SK-N-SH (cell line): Measurements from ENCODE around the gene STK17B. TPM values are rescaled to one million over a fixed set of nuclear protein-coding genes. Genes with fewer than 3 reads are reported as not detected.
A peak's percentile ranks its signal among the peaks of the same experiment; 100 is the strongest.

Experiments used
- CTCF ChIA-PET: fragments of 300-600, 350-600 bp; formaldehyde crosslinking; extraction: SDS; loops from one replicate; lab custom pipeline; 2021; lab: Yijun Ruan, JAX
- POLR2A ChIA-PET: fragments of 350-600 bp; sonication (Branson Sonifier 250); formaldehyde crosslinking; extraction: SDS; loops from one replicate; lab custom pipeline; 2020; ENCODE audit warnings: antibody characterized with exemption, inconsistent platforms; lab: Yijun Ruan, JAX
- DNase-seq: peaks from one replicate; pipeline ENCODE4 v3.0.0; 2012
- H2AFZ ChIP-seq: fragments of 200-600 bp; sonication (generic); 2 replicates; pipeline ENCODE4 v1.8.1; 2016; ENCODE audit warnings: antibody characterized with exemption, mild to moderate bottlenecking, low read depth
- H3F3A ChIP-seq: fragments of 200-600 bp; sonication (generic); replicated peaks from 2 replicates; pipeline ENCODE3; 2016; ENCODE audit warnings: antibody characterized with exemption, mild to moderate bottlenecking; ENCODE audit not compliant: insufficient read depth
- H3K27ac ChIP-seq, 2 experiments: fragments of 200-500 bp in 1 of 2; fragments of 200-600 bp in 1 of 2; sonication (Bioruptor generic) in 1 of 2; sonication (generic), shearing (Covaris generic) in 1 of 2; 2 replicates each; pipeline versions ENCODE4 v1.5.1 to v1.6.1; 2014 to 2016; ENCODE audit warnings: low read depth in 2 of 2, inconsistent platforms in 1 of 2, low read length in 1 of 2, mild to moderate bottlenecking in 1 of 2, mixed read lengths in 1 of 2
- H3K27me3 ChIP-seq: fragments of 200-600 bp; sonication (generic), shearing (Covaris generic); 2 replicates; pipeline ENCODE4 v1.6.1; 2016; ENCODE audit warnings: mixed run types; ENCODE audit not compliant: insufficient read depth
- H3K36me3 ChIP-seq, 2 experiments: fragments of 200-500 bp in 1 of 2; fragments of 200-600 bp in 1 of 2; sonication (Bioruptor generic) in 1 of 2; sonication (generic) in 1 of 2; replicated peaks in 1 of 2; 2 replicates each; pipeline versions ENCODE3 to v1.5.1; 2014 to 2016; ENCODE audit warnings: low read length in 1 of 2, mild to moderate bottlenecking in 1 of 2; ENCODE audit not compliant: insufficient read depth in 2 of 2, control insufficient read depth in 1 of 2
- H3K4me1 ChIP-seq, 2 experiments: fragments of 200-500 bp in 1 of 2; fragments of 200-600 bp in 1 of 2; sonication (Bioruptor generic) in 1 of 2; sonication (generic), shearing (Covaris generic) in 1 of 2; 2 replicates each; pipeline versions ENCODE4 v1.5.1 to v1.6.1; 2014 to 2016; ENCODE audit warnings: low read depth in 1 of 2, low read length in 1 of 2, mixed run types in 1 of 2; ENCODE audit not compliant: insufficient read depth in 2 of 2, control insufficient read depth in 1 of 2
- H3K4me2 ChIP-seq: fragments of 200-600 bp; sonication (generic), shearing (Covaris generic); 2 replicates; pipeline ENCODE4 v1.6.1; 2017; ENCODE audit warnings: mixed run types
- H3K4me3 ChIP-seq, 2 experiments: fragments of 200-500 bp in 1 of 2; fragments of 200-600 bp in 1 of 2; sonication (Bioruptor generic) in 1 of 2; sonication (generic), shearing (Covaris generic) in 1 of 2; 2 replicates each; pipeline versions ENCODE4 v1.5.1 to v1.8.1; 2014 to 2016; ENCODE audit warnings: low read depth in 2 of 2, inconsistent platforms in 1 of 2, low read length in 1 of 2, mild to moderate bottlenecking in 1 of 2, mixed read lengths in 1 of 2, moderate library complexity in 1 of 2
- H3K79me2 ChIP-seq: fragments of 200-600 bp; sonication (generic); 2 replicates; pipeline ENCODE4 v1.8.1; 2017; ENCODE audit warnings: mild to moderate bottlenecking; ENCODE audit not compliant: insufficient read depth
- H3K9ac ChIP-seq: fragments of 200-600 bp; sonication (generic); 2 replicates; pipeline ENCODE4 v1.6.1; 2017; ENCODE audit warnings: mixed run types
- H3K9me2 ChIP-seq: fragments of 200-600 bp; sonication (generic); 2 replicates; pipeline ENCODE4 v1.6.1; 2017; ENCODE audit warnings: mixed run types
- H3K9me3 ChIP-seq: fragments of 200-600 bp; sonication (generic); 2 replicates; pipeline ENCODE4 v1.6.1; 2017; ENCODE audit warnings: mixed run types, mild to moderate bottlenecking, moderate library complexity
- H4K20me1 ChIP-seq: fragments of 200-600 bp; sonication (generic); 2 replicates; pipeline ENCODE4 v1.6.1; 2017; ENCODE audit warnings: mild to moderate bottlenecking, mixed run types; ENCODE audit not compliant: insufficient read depth
- CHD2 ChIP-seq: fragments of 150-350 bp; IDR thresholded peaks from 2 replicates; pipeline ENCODE4 v1.6.1; 2018; ENCODE audit warnings: low read length; ENCODE audit not compliant: partially characterized antibody
- ELF1 ChIP-seq: IDR thresholded peaks from 2 replicates; pipeline ENCODE4 v1.4.0; 2012
- EZH2phosphoT487 ChIP-seq: fragments of 200-600 bp; sonication (generic); IDR thresholded peaks from 2 replicates; pipeline ENCODE4 v1.6.1; 2017; ENCODE audit warnings: low read depth, mixed run types, mild to moderate bottlenecking, antibody characterized with exemption, moderate library complexity, borderline replicate concordance
- FOXJ3 ChIP-seq: sonication (generic); formaldehyde crosslinking; IDR thresholded peaks from 2 replicates; pipeline ENCODE4 v1.5.1; 2020; ENCODE audit warnings: mild to moderate bottlenecking, missing genetic modification reagents
- GATA2 ChIP-seq: sonication (generic); formaldehyde crosslinking; IDR thresholded peaks from 2 replicates; pipeline ENCODE4 v1.5.0; 2020; ENCODE audit warnings: mild to moderate bottlenecking, missing genetic modification reagents
- JUND ChIP-seq: IDR thresholded peaks from 2 replicates; pipeline ENCODE4 v1.4.0; 2012
- MEF2A ChIP-seq: IDR thresholded peaks from 2 replicates; pipeline ENCODE4 v1.4.0; 2012; ENCODE audit warnings: low read depth, borderline replicate concordance
- MXI1 ChIP-seq: IDR thresholded peaks from 2 replicates; pipeline ENCODE4 v1.6.1; 2012; ENCODE audit warnings: mild to moderate bottlenecking, low read depth, low read length, improper control_type of control experiment
- NFIC ChIP-seq: IDR thresholded peaks from 2 replicates; pipeline ENCODE4 v1.4.0; 2012; ENCODE audit warnings: borderline replicate concordance
- NRF1 ChIP-seq: IDR thresholded peaks from 2 replicates; pipeline ENCODE4 v1.6.1; 2012; ENCODE audit warnings: low read depth, mild to moderate bottlenecking, low read length
- RCOR1 ChIP-seq: fragments of 150-350 bp; IDR thresholded peaks from 2 replicates; pipeline ENCODE4 v1.6.1; 2017; ENCODE audit warnings: antibody characterized with exemption, low read length
- RFX5 ChIP-seq: IDR thresholded peaks from 2 replicates; pipeline ENCODE4 v1.6.1; 2012; ENCODE audit warnings: mild to moderate bottlenecking, improper control_type of control experiment, low read length
- SMC3 ChIP-seq: IDR thresholded peaks from 2 replicates; pipeline ENCODE4 v1.6.1; 2012; ENCODE audit warnings: low read depth, low read length, improper control_type of control experiment
- YY1 ChIP-seq: IDR thresholded peaks from 2 replicates; pipeline ENCODE4 v1.4.0; 2012; ENCODE audit warnings: low read depth, mild to moderate bottlenecking
- WGBS: methylation state at CpG from one replicate; pipeline ENCODE4 v1.1.6; 2017; ENCODE audit warnings: low lambda C conversion rate; 5-methylcytosine and 5-hydroxymethylcytosine counted together
- polyA plus RNA-seq, 3 experiments: library from polyadenylated mRNA; depleted of rRNA; stranded (reverse); fragments of >200 nt; gene quantifications; 2 replicates each; pipeline ENCODE4 v1.2.3, GENCODE V29; 2012
- TF ChIP-seq, protein P1 (sequence below): IDR thresholded peaks from 2 replicates; pipeline ENCODE4; 2012
- TF ChIP-seq, protein P2 (sequence below): IDR thresholded peaks from 2 replicates; pipeline ENCODE4 v1.4.0; 2012; ENCODE audit warnings: low read depth, borderline replicate concordance
- TF ChIP-seq, protein P3 (sequence below): IDR thresholded peaks from 2 replicates; pipeline ENCODE4 v1.4.0; 2012; ENCODE audit warnings: low read depth, borderline replicate concordance
- TF ChIP-seq, protein P4 (sequence below): fragments of 200-600 bp; sonication (generic); IDR thresholded peaks from 2 replicates; pipeline ENCODE4 v1.6.1; 2017; ENCODE audit warnings: antibody characterized with exemption, mild to moderate bottlenecking, moderate library complexity
- TF ChIP-seq, protein P5 (sequence below): IDR thresholded peaks from 2 replicates; pipeline ENCODE4 v1.4.0; 2012; ENCODE audit warnings: low read depth
- TF ChIP-seq, protein P6 (sequence below): fragments of 150-350 bp; IDR thresholded peaks from 2 replicates; pipeline ENCODE4 v1.6.1; 2016; ENCODE audit warnings: mild to moderate bottlenecking, low read depth, low read length
- TF ChIP-seq, protein P7 (sequence below): fragments of 150-350 bp; IDR thresholded peaks from 2 replicates; pipeline ENCODE4 v1.6.1; 2017; ENCODE audit warnings: antibody characterized with exemption, low read length, low read depth, borderline replicate concordance

STK17B gene
- polyA plus RNA-seq, 1 of the 3 experiments (the other 2 are of a cell fraction): 5.1 TPM

DNA sequence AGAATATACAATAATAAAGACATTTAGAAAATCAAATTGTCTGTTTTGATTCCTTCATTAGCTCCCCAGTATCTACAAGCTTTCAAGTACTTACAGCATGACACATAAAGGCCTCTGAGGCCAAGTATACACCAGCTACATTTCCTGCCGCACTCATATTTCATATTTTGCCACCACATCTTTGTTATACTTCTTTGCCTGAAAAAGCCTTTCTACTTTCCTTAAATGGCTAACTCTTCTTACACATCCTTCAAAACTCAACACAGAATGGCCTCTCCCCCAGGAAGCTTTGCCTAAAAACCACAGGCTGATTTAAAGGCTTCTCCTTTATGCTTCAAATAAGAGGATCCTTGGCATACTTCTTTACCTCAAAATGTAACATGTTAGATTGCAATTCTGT is 4.5 kb downstream of the STK17B start (continued):
- TF ChIP-seq, protein P1, sequence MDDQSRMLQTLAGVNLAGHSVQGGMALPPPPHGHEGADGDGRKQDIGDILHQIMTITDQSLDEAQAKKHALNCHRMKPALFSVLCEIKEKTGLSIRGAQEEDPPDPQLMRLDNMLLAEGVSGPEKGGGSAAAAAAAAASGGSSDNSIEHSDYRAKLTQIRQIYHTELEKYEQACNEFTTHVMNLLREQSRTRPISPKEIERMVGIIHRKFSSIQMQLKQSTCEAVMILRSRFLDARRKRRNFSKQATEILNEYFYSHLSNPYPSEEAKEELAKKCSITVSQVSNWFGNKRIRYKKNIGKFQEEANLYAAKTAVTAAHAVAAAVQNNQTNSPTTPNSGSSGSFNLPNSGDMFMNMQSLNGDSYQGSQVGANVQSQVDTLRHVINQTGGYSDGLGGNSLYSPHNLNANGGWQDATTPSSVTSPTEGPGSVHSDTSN: peak; percentile 29; the same call in 1 of the 2 replicates
- TF ChIP-seq JUND: 0 out of 2 replicates have a peak, but pooled peaks have one; percentile 32
- TF ChIP-seq, protein P2, sequence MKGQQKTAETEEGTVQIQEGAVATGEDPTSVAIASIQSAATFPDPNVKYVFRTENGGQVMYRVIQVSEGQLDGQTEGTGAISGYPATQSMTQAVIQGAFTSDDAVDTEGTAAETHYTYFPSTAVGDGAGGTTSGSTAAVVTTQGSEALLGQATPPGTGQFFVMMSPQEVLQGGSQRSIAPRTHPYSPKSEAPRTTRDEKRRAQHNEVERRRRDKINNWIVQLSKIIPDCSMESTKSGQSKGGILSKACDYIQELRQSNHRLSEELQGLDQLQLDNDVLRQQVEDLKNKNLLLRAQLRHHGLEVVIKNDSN: no peak
- no peak for TF ChIP-seq GATA2 (CRISPR knock-in tag)
- TF ChIP-seq, protein P3, sequence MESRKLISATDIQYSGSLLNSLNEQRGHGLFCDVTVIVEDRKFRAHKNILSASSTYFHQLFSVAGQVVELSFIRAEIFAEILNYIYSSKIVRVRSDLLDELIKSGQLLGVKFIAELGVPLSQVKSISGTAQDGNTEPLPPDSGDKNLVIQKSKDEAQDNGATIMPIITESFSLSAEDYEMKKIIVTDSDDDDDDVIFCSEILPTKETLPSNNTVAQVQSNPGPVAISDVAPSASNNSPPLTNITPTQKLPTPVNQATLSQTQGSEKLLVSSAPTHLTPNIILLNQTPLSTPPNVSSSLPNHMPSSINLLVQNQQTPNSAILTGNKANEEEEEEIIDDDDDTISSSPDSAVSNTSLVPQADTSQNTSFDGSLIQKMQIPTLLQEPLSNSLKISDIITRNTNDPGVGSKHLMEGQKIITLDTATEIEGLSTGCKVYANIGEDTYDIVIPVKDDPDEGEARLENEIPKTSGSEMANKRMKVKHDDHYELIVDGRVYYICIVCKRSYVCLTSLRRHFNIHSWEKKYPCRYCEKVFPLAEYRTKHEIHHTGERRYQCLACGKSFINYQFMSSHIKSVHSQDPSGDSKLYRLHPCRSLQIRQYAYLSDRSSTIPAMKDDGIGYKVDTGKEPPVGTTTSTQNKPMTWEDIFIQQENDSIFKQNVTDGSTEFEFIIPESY: no peak
- TF ChIP-seq YY1: no peak; the same call in 1 of the 2 replicates
- TF ChIP-seq CHD2: no peak
- no peak for TF ChIP-seq RFX5
- TF ChIP-seq NRF1: no peak
- TF ChIP-seq, protein P4, sequence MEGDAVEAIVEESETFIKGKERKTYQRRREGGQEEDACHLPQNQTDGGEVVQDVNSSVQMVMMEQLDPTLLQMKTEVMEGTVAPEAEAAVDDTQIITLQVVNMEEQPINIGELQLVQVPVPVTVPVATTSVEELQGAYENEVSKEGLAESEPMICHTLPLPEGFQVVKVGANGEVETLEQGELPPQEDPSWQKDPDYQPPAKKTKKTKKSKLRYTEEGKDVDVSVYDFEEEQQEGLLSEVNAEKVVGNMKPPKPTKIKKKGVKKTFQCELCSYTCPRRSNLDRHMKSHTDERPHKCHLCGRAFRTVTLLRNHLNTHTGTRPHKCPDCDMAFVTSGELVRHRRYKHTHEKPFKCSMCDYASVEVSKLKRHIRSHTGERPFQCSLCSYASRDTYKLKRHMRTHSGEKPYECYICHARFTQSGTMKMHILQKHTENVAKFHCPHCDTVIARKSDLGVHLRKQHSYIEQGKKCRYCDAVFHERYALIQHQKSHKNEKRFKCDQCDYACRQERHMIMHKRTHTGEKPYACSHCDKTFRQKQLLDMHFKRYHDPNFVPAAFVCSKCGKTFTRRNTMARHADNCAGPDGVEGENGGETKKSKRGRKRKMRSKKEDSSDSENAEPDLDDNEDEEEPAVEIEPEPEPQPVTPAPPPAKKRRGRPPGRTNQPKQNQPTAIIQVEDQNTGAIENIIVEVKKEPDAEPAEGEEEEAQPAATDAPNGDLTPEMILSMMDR: no peak
- peak; percentile 48 for TF ChIP-seq NFIC
- no peak for TF ChIP-seq FOXJ3
- TF ChIP-seq RCOR1: no peak
- TF ChIP-seq, protein P5, sequence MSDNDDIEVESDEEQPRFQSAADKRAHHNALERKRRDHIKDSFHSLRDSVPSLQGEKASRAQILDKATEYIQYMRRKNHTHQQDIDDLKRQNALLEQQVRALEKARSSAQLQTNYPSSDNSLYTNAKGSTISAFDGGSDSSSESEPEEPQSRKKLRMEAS: peak; percentile 23; the same call in 1 of the 2 replicates

DNA sequence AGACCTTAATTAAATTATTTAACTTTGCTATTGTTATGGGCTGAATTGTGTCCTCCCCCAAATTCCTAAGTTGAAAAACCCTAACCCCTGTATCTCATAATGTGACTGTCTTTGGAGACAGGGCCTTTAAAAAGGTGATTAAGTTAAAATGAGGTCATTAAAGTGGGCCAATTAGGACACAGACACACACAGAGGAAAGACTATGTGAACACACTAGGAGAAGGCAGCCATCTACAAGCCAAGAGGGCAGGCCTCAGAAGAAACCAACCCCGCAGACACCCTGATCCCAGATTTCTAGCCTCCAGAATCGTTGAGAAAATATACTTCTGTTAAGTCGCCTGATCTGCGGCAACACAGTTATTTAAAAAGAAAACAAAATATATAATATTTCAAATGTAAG is 6.4 kb downstream of the STK17B start:
- Histone ChIP-seq H3K4me2 (0 out of 2 replicates have a peak overlapping the region, but pooled peaks have one; percentile 90), H3K9me2 (no peaks in the 10 kb centered on the region), H4K20me1 (peaks cover 20% of the 10 kb centered on the region; the same call in 1 of the 2 replicates), H2AFZ (no peak overlapping the region; the same call in 1 of the 2 replicates), H3K9ac (no peak overlapping the region), H3K4me1 (peaks cover 2 to 35% of the 10 kb centered on the region in 2 experiments; a peak in 3 of 4 replicates), H3K79me2 (peaks cover 99% of the 10 kb centered on the region), H3K36me3 (peaks cover 7 to 38% of the 10 kb centered on the region in 2 experiments), H3K4me3 (no peak overlapping the region), H3K27me3 (no peaks in the 10 kb centered on the region), H3K27ac (peak overlapping the region in 1 of 2 experiments; percentile 83; a peak in 2 of 4 replicates), H3K9me3 (no peaks in the 10 kb centered on the region), H3F3A (peaks cover 36% of the 10 kb centered on the region)
- 84% methylated on average over 4 of the region's 4 CpGs for WGBS
- DNase-seq: no peak
- POLR2A ChIA-PET: no interaction called here
- CTCF ChIA-PET: no interaction called here
- TF ChIP-seq ELF1 (no peak), MEF2A (no peak), MXI1 (no peak), SMC3 (no peak), EZH2phosphoT487 (no peak)
- TF ChIP-seq, protein P1: no peak
- TF ChIP-seq, protein P2: no peak
- TF ChIP-seq, protein P6, sequence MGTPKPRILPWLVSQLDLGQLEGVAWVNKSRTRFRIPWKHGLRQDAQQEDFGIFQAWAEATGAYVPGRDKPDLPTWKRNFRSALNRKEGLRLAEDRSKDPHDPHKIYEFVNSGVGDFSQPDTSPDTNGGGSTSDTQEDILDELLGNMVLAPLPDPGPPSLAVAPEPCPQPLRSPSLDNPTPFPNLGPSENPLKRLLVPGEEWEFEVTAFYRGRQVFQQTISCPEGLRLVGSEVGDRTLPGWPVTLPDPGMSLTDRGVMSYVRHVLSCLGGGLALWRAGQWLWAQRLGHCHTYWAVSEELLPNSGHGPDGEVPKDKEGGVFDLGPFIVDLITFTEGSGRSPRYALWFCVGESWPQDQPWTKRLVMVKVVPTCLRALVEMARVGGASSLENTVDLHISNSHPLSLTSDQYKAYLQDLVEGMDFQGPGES: no peak
- TF ChIP-seq, protein P7, sequence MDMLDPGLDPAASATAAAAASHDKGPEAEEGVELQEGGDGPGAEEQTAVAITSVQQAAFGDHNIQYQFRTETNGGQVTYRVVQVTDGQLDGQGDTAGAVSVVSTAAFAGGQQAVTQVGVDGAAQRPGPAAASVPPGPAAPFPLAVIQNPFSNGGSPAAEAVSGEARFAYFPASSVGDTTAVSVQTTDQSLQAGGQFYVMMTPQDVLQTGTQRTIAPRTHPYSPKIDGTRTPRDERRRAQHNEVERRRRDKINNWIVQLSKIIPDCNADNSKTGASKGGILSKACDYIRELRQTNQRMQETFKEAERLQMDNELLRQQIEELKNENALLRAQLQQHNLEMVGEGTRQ: no peak
